ENCODE results near the gene FOXA1. TPM values are rescaled to one million over a fixed set of nuclear protein-coding genes. Genes with fewer than 3 reads are reported as not detected.

FOXA1 gene
- total RNA-seq, 4 donors from 2014 or later: not detected

- H3K9me3 ChIP-seq: no peaks in the 10 kb centered on the region
- H3K36me3 ChIP-seq: no peaks in the 10 kb centered on the region
- WGBS, 2 donors: 16 to 17% methylated on average over 34 to 36 of the region's 36 CpGs
- no peak for TF ChIP-seq CTCF (IDR thresholded peaks at IDR 0.05)
- no peak for TF ChIP-seq EP300 (IDR thresholded peaks at IDR 0.05)
- TF ChIP-seq POLR2A (IDR thresholded peaks at IDR 0.05): no peak
- no peak overlapping the region for H3K27ac ChIP-seq
- peak overlapping the region in 1 of 4 donors; percentile 34 for H3K4me3 ChIP-seq
- peaks cover 0 to 56% (median 23%) of the 10 kb centered on the region in 4 donors for H3K4me1 ChIP-seq
- DNase-seq (ENCODE audit: low spot score in 2 of 2): no peak
- peaks cover 2 to 95% of the 10 kb centered on the region in 2 donors for H3K27me3 ChIP-seq
Measured at GRCh38 chr14:37598747-37599506, 3.9 kb upstream of the FOXA1 start.

GRCh38 chr14:37597914-37598746, 3.1 kb upstream of the FOXA1 start:
- H3K4me1 ChIP-seq: peaks cover 0 to 57% (median 23%) of the 10 kb centered on the region in 4 donors
- no peak for TF ChIP-seq EP300 (IDR thresholded peaks at IDR 0.05)
- TF ChIP-seq CTCF (IDR thresholded peaks at IDR 0.05): no peak
- no peak for TF ChIP-seq POLR2A (IDR thresholded peaks at IDR 0.05)
- no peak overlapping the region for H3K27ac ChIP-seq
- WGBS, 2 donors: 1 to 8% methylated on average over 27 to 45 of the region's 50 CpGs
- peaks cover 5 to 95% of the 10 kb centered on the region in 2 donors for H3K27me3 ChIP-seq
- H3K4me3 ChIP-seq: peak overlapping the region in 1 of 4 donors; percentile 34
- DNase-seq (ENCODE audit: low spot score in 2 of 2): no peak
- H3K36me3 ChIP-seq: no peaks in the 10 kb centered on the region
- H3K9me3 ChIP-seq: no peaks in the 10 kb centered on the region

- no peaks in the 10 kb centered on the region for H3K36me3 ChIP-seq
- peaks cover 7 to 95% of the 10 kb centered on the region in 2 donors for H3K27me3 ChIP-seq
- H3K4me1 ChIP-seq: peaks cover 0 to 61% (median 23%) of the 10 kb centered on the region in 4 donors
- no peaks in the 10 kb centered on the region for H3K9me3 ChIP-seq
- 7 to 11% methylated on average over 20 of the region's 20 CpGs for WGBS, 2 donors
- H3K4me3 ChIP-seq: no peak overlapping the region
- no peak for TF ChIP-seq POLR2A (IDR thresholded peaks at IDR 0.05)
- no peak for TF ChIP-seq EP300 (IDR thresholded peaks at IDR 0.05)
- peak in 1 of 5 experiments; percentile 14 for TF ChIP-seq CTCF (IDR thresholded peaks at IDR 0.05)
- no peak overlapping the region for H3K27ac ChIP-seq
- no peak for DNase-seq (ENCODE audit: low spot score in 2 of 2)
Measured at GRCh38 chr14:37597538-37597913, 2.5 kb upstream of the FOXA1 start.

GRCh38 chr14:37596790-37597472, 1.9 kb upstream of the FOXA1 start:
- Histone ChIP-seq H3K27me3 (peaks cover 8 to 95% of the 10 kb centered on the region in 2 donors), H3K4me3 (no peak overlapping the region), H3K36me3 (no peaks in the 10 kb centered on the region), H3K27ac (no peak overlapping the region), H3K9me3 (no peaks in the 10 kb centered on the region), H3K4me1 (peaks cover 0 to 67% (median 23%) of the 10 kb centered on the region in 4 donors)
- 19 to 27% methylated on average over 7 of the region's 7 CpGs for WGBS, 2 donors
- TF ChIP-seq POLR2A (IDR thresholded peaks at IDR 0.05) (no peak), CTCF (IDR thresholded peaks at IDR 0.05) (no peak), EP300 (IDR thresholded peaks at IDR 0.05) (no peak)
- DNase-seq (ENCODE audit: low spot score in 2 of 2): no peak
